CD14-positive monocyte (primary cell): ENCODE data around the gene PPIL4. TPM values are rescaled to one million over a fixed set of nuclear protein-coding genes. Genes with fewer than 3 reads are reported as not detected.
A peak's percentile ranks its signal among the peaks of the same experiment; 100 is the strongest.

ENCODE experiments used
- DNase-seq, 3 donors: peaks; one replicate each; pipeline ENCODE4 v3.0.0-alpha.2; 2011 to 2022
- H2AFZ ChIP-seq: 2 replicates; pipeline ENCODE4 v1.6.0; 2012; ENCODE audit warnings: mild to moderate bottlenecking, low read depth, low read length, inconsistent platforms; ENCODE audit not compliant: insufficient read depth, poor library complexity, severe bottlenecking
- H3K27ac ChIP-seq, 2 donors: 1 replicate in 1 of 2; 2 replicates in 1 of 2; pipeline ENCODE4 v1.5.1; 2012 to 2013; ENCODE audit warnings: low read length in 2 of 2, control low read depth in 1 of 2, inconsistent platforms in 1 of 2, low read depth in 1 of 2, mild to moderate bottlenecking in 1 of 2
- H3K27me3 ChIP-seq, 2 donors: one replicate each; pipeline versions ENCODE4 v1.6.0 to v1.6.1; 2011 to 2013; ENCODE audit warnings: low read length in 2 of 2; ENCODE audit not compliant: control insufficient read depth in 2 of 2, insufficient read depth in 2 of 2
- H3K36me3 ChIP-seq, 2 donors: replicated peaks in 1 of 2; 1 replicate in 1 of 2; 2 replicates in 1 of 2; pipeline versions ENCODE4 v1.5.1 to v1.6.1; 2012 to 2013; ENCODE audit warnings: low read length in 2 of 2, control low read depth in 1 of 2, inconsistent platforms in 1 of 2, mild to moderate bottlenecking in 1 of 2; ENCODE audit not compliant: insufficient read depth in 2 of 2, control insufficient read depth in 1 of 2
- H3K4me1 ChIP-seq, 2 donors: 1 replicate in 1 of 2; 2 replicates in 1 of 2; pipeline versions ENCODE4 v1.5.1 to v1.6.1; 2012 to 2013; ENCODE audit warnings: low read length in 2 of 2, control low read depth in 1 of 2, inconsistent platforms in 1 of 2, mild to moderate bottlenecking in 1 of 2, moderate library complexity in 1 of 2; ENCODE audit not compliant: insufficient read depth in 2 of 2, control insufficient read depth in 1 of 2
- H3K4me2 ChIP-seq: replicated peaks from 2 replicates; pipeline ENCODE3; 2012; ENCODE audit warnings: low read length, moderate library complexity, mild to moderate bottlenecking; ENCODE audit not compliant: poor library complexity, severe bottlenecking; ENCODE audit errors: extremely low read depth
- H3K4me3 ChIP-seq, 3 experiments: fragments of 200-600 bp in 1 of 3; sonication (generic) in 1 of 3; replicated peaks in 1 of 3; 1 replicate in 2 of 3; 2 replicates in 1 of 3; pipeline ENCODE4 v1.5.1; 2011 to 2013; ENCODE audit warnings: low read length in 3 of 3, mild to moderate bottlenecking in 3 of 3, control low read depth in 2 of 3, low read depth in 2 of 3, inconsistent platforms in 1 of 3, moderate library complexity in 1 of 3
- H3K79me2 ChIP-seq: 2 replicates; pipeline ENCODE4 v1.6.0; 2012; ENCODE audit warnings: mild to moderate bottlenecking, control low read depth, inconsistent platforms, low read length, moderate library complexity; ENCODE audit not compliant: insufficient read depth
- H3K9ac ChIP-seq: 2 replicates; pipeline ENCODE4 v1.6.0; 2017; ENCODE audit warnings: low read length, mild to moderate bottlenecking; ENCODE audit not compliant: insufficient read depth, poor library complexity, severe bottlenecking
- H3K9me3 ChIP-seq, 2 donors: replicated peaks in 1 of 2; 1 replicate in 1 of 2; 2 replicates in 1 of 2; pipeline versions ENCODE4 v1.5.1 to v1.6.1; 2012 to 2013; ENCODE audit warnings: low read length in 2 of 2, control low read depth in 1 of 2; ENCODE audit not compliant: control insufficient read depth in 1 of 2, insufficient read depth in 1 of 2
- H4K20me1 ChIP-seq: 2 replicates; pipeline ENCODE4 v1.6.0; 2012; ENCODE audit warnings: mild to moderate bottlenecking, low read length, control low read depth, moderate library complexity; ENCODE audit not compliant: insufficient read depth
- H3K27ac Mint-ChIP-seq, 7 donors: one replicate each; pipeline ENCODE4 v1.8.0; 2020; ENCODE audit warnings: mild to moderate bottlenecking in 7 of 7, mixed read lengths in 7 of 7, moderate library complexity in 6 of 7, inconsistent platforms in 2 of 7
- H3K27me3 Mint-ChIP-seq, 3 donors: one replicate each; pipeline ENCODE4 v1.8.0; 2021 to 2022; ENCODE audit warnings: low read depth in 3 of 3, mild to moderate bottlenecking in 3 of 3, mixed read lengths in 3 of 3, moderate library complexity in 3 of 3, inconsistent platforms in 1 of 3
- H3K36me3 Mint-ChIP-seq, 2 donors: one replicate each; pipeline ENCODE4 v1.8.0; 2020; ENCODE audit warnings: mixed read lengths in 2 of 2, inconsistent platforms in 1 of 2, mild to moderate bottlenecking in 1 of 2
- H3K4me1 Mint-ChIP-seq: one replicate; pipeline ENCODE4 v1.8.0; 2020; ENCODE audit warnings: mild to moderate bottlenecking, mixed read lengths
- H3K4me3 Mint-ChIP-seq, 2 donors: one replicate each; pipeline ENCODE4 v1.8.0; 2020; ENCODE audit warnings: mild to moderate bottlenecking in 2 of 2, mixed read lengths in 2 of 2, moderate library complexity in 1 of 2
- H3K9me3 Mint-ChIP-seq, 7 donors: one replicate each; pipeline ENCODE4 v1.8.0; 2020 to 2022; ENCODE audit warnings: mixed read lengths in 7 of 7, mild to moderate bottlenecking in 6 of 7, moderate library complexity in 6 of 7, inconsistent platforms in 2 of 7
- CTCF ChIP-seq: fragments of 200-600 bp; IDR thresholded peaks from one replicate; pipeline ENCODE4 v1.8.0; 2022; ENCODE audit warnings: antibody characterized with exemption, mild to moderate bottlenecking
- WGBS: methylation state at CpG from one replicate; pipeline ENCODE4 v1.1.5; 2013; ENCODE audit warnings: missing lambda C conversion rate; ENCODE audit not compliant: insufficient coverage; 5-methylcytosine and 5-hydroxymethylcytosine counted together
- intact Hi-C, 2 donors: fragments of 100-400 bp; cut with micrococcal nuclease; formaldehyde crosslinking; loops; one replicate each; pipeline versions ENCODE4 v1.15.0 to v1.15.1; 2023
- polyA plus RNA-seq, 3 donors: library from polyadenylated mRNA; depleted of rRNA in 1 of 3; unstranded in 2 of 3; stranded (reverse) in 1 of 3; fragments of 300-500 nt in 2 of 3; fragments of >200 nt in 1 of 3; fragmentation: Illumina TruSeq in 2 of 3; gene quantifications; 1 replicate in 2 of 3; 2 replicates in 1 of 3; pipeline ENCODE4 v1.2.3, GENCODE V29; 2012 to 2021

Gene PPIL4
- polyA plus RNA-seq, 3 donors, result 3.5 to 9.2 (median 4.4) TPM

GRCh38 chr6:149551920-149552319, 6.1 kb upstream of the PPIL4 start:
- DNase-seq, result no peak
- no peak overlapping the region for H3K4me3 ChIP-seq
- H3K27ac ChIP-seq, result no peak overlapping the region
- WGBS, result 88% methylated on average over 5 of the region's 5 CpGs
- intact Hi-C loops, result no loop called here
- no peaks in the 10 kb centered on the region for H3K4me1 ChIP-seq
- H3K4me2 ChIP-seq, result no peak overlapping the region
- Mint-ChIP-seq H3K36me3 (no peaks in the 10 kb centered on the region), H3K27ac (no peak overlapping the region), H3K4me3 (no peak overlapping the region), H3K27me3 (peaks cover 12 to 39% (median 16%) of the 10 kb centered on the region in 3 donors), H3K4me1 (no peaks in the 10 kb centered on the region), H3K9me3 (peaks cover 0 to 3% (median 0%) of the 10 kb centered on the region in 7 donors)
- no peaks in the 10 kb centered on the region for H3K36me3 ChIP-seq
- H3K27me3 ChIP-seq, result peaks cover 0 to 7% of the 10 kb centered on the region in 2 donors
- H3K9me3 ChIP-seq, result no peaks in the 10 kb centered on the region
- H3K9ac ChIP-seq, result no peak overlapping the region
- no peak for TF ChIP-seq CTCF
- H4K20me1 ChIP-seq, result no peaks in the 10 kb centered on the region
- H2AFZ ChIP-seq, result no peak overlapping the region
- H3K79me2 ChIP-seq, result no peaks in the 10 kb centered on the region

GRCh38 chr6:149545258-149545753, 537 bp downstream of the PPIL4 start:
- H3K27ac Mint-ChIP-seq, result peak overlapping the region; percentile 99 to 100 (median 100)
- Histone ChIP-seq H3K4me2 (peak overlapping the region; percentile 75), H3K4me3 (peak overlapping the region; percentile 63 to 85 (median 85)), H4K20me1 (peaks cover 23% of the 10 kb centered on the region), H3K27ac (peak overlapping the region; percentile 87 to 97), H3K9me3 (no peaks in the 10 kb centered on the region), H3K79me2 (peaks cover 47% of the 10 kb centered on the region), H2AFZ (peak overlapping the region; percentile 92), H3K36me3 (peaks cover 5 to 7% of the 10 kb centered on the region in 2 donors), H3K4me1 (peaks cover 18 to 21% of the 10 kb centered on the region in 2 donors), H3K27me3 (peaks cover 0 to 3% of the 10 kb centered on the region in 2 donors), H3K9ac (peak overlapping the region; percentile 98)
- peaks cover 0 to 12% (median 0%) of the 10 kb centered on the region in 3 donors for H3K27me3 Mint-ChIP-seq
- H3K4me1 Mint-ChIP-seq, result peaks cover 25% of the 10 kb centered on the region
- peak; percentile 64 to 70 (median 70) for DNase-seq
- intact Hi-C loops, result loop anchor here in 1 of 2 donors (10.0 kb wide), 1 partner anchor 389 kb away; no protein-coding TSS in a partner anchor
- peaks cover 0 to 2% (median 0%) of the 10 kb centered on the region in 7 donors for H3K9me3 Mint-ChIP-seq
- peak overlapping the region; percentile 97 to 99 for H3K4me3 Mint-ChIP-seq
- peaks cover 10 to 15% of the 10 kb centered on the region in 2 donors for H3K36me3 Mint-ChIP-seq
- 0% methylated on average over 8 of the region's 16 CpGs for WGBS
- TF ChIP-seq CTCF, result no peak
